Caco-2 (cell line): Measurements from ENCODE around the gene INO80. TPM values are rescaled to one million over a fixed set of nuclear protein-coding genes. Genes with fewer than 3 reads are reported as not detected.

ENCODE experiments used
- BruUV-seq: library from RNA; stranded (reverse); fragments of 400-500 nt; replicated peaks from 2 replicates; lab custom pipeline; 2021; lab: Mats Ljungman, UMichigan
- CTCF ChIA-PET: fragments of 300-600 bp; sonication (Branson Sonifier 250); formaldehyde crosslinking; loops from one replicate; lab custom pipeline; 2022; ENCODE audit warnings: antibody characterized with exemption; lab: Charles Lee
- POLR2A ChIA-PET: fragments of 300-600 bp; sonication (Branson Sonifier 250); formaldehyde crosslinking; loops from one replicate; lab custom pipeline; 2022; ENCODE audit warnings: antibody characterized with exemption; lab: Charles Lee
- DNase-seq, 2 experiments: peaks; one replicate each; pipeline versions ENCODE4 v3.0.0 to v3.0.0-alpha.2; 2020 to 2022
- H3K27me3 ChIP-seq: replicated peaks from 2 replicates; pipeline ENCODE4 v1.6.0; 2011; ENCODE audit warnings: low read length; ENCODE audit not compliant: control insufficient read depth, insufficient read depth
- H3K36me3 ChIP-seq: 2 replicates; pipeline ENCODE4 v1.5.1; 2011; ENCODE audit warnings: low read length; ENCODE audit not compliant: control insufficient read depth, insufficient read depth
- H3K4me1 ChIP-seq: fragments of 250-450 bp; sonication (Bioruptor Pico); 2 replicates; pipeline ENCODE4 v1.5.1; 2020; ENCODE audit warnings: mild to moderate bottlenecking
- H3K4me3 ChIP-seq: 2 replicates; pipeline ENCODE4 v1.5.1; 2011; ENCODE audit warnings: low read depth, mild to moderate bottlenecking, control low read depth, low read length
- H3K9me3 ChIP-seq: fragments of 250-450 bp; sonication (Bioruptor Pico); 2 replicates; pipeline ENCODE4 v1.5.1; 2020; ENCODE audit warnings: mild to moderate bottlenecking, moderate library complexity
- H3K27ac Mint-ChIP-seq: one replicate; pipeline ENCODE4 v1.8.0; 2022; ENCODE audit warnings: mixed read lengths; ENCODE audit not compliant: unreplicated experiment
- H3K27me3 Mint-ChIP-seq: one replicate; pipeline ENCODE4 v1.8.0; 2022; ENCODE audit warnings: mixed read lengths; ENCODE audit not compliant: insufficient read depth, unreplicated experiment
- H3K36me3 Mint-ChIP-seq: one replicate; pipeline ENCODE4 v1.8.0; 2022; ENCODE audit warnings: mild to moderate bottlenecking, mixed read lengths; ENCODE audit not compliant: insufficient read depth, unreplicated experiment
- H3K4me1 Mint-ChIP-seq: one replicate; pipeline ENCODE4 v1.8.0; 2022; ENCODE audit warnings: low read depth, mixed read lengths; ENCODE audit not compliant: unreplicated experiment
- H3K4me3 Mint-ChIP-seq: one replicate; pipeline ENCODE4 v1.8.0; 2022; ENCODE audit warnings: mild to moderate bottlenecking, moderate library complexity, mixed read lengths; ENCODE audit not compliant: unreplicated experiment
- H3K9me3 Mint-ChIP-seq: one replicate; pipeline ENCODE4 v1.8.0; 2022; ENCODE audit warnings: mixed read lengths; ENCODE audit not compliant: unreplicated experiment
- CTCF ChIP-seq, 2 experiments: fragments of 200-600 bp in 1 of 2; IDR thresholded peaks; 1 replicate in 1 of 2; 2 replicates in 1 of 2; pipeline versions ENCODE4 v1.5.1 to v1.8.0; 2011 to 2022; ENCODE audit warnings: antibody characterized with exemption in 1 of 2, control low read depth in 1 of 2, inconsistent platforms in 1 of 2, low read depth in 1 of 2, low read length in 1 of 2, mild to moderate bottlenecking in 1 of 2, moderate library complexity in 1 of 2; ENCODE audit not compliant: insufficient read depth in 1 of 2, severe bottlenecking in 1 of 2, unreplicated experiment in 1 of 2
- intact Hi-C: fragments of 100-400 bp; cut with micrococcal nuclease; formaldehyde crosslinking; loops from one replicate; pipeline ENCODE4 v1.10.0; 2022; ENCODE audit not compliant: unreplicated experiment
- total RNA-seq: library from RNA; stranded (reverse); gene quantifications from 2 replicates; pipeline ENCODE4 v1.2.3, GENCODE V29; 2022

INO80 gene
- total RNA-seq, 1 experiment from 2014 or later = 24.4 TPM

GRCh38 chr15:41028853-41029252 is 87.2 kb downstream of the INO80 start:
- Histone ChIP-seq H3K36me3 (no peaks in the 10 kb centered on the region; the same call in 1 of the 2 replicates), H3K4me3 (no peak overlapping the region), H3K9me3 (no peaks in the 10 kb centered on the region), H3K27me3 (no peaks in the 10 kb centered on the region), H3K4me1 (no peaks in the 10 kb centered on the region)
- no peak for DNase-seq
- TF ChIP-seq CTCF (IDR thresholded peaks at IDR 0.05; ENCODE audit: insufficient read depth in 1 of 2, low read depth in 1 of 2, low read length in 1 of 2, severe bottlenecking in 1 of 2, unreplicated experiment in 1 of 2) = no peak
- no peak overlapping the region for H3K4me3 Mint-ChIP-seq
- intact Hi-C loops = loop anchor here (10.0 kb wide), 1 partner anchor 156 kb away; no protein-coding TSS in a partner anchor
- no peak overlapping the region for H3K27ac Mint-ChIP-seq
- ChIA-PET POLR2A (no interaction called here), CTCF (no interaction called here)
- no peaks in the 10 kb centered on the region for H3K4me1 Mint-ChIP-seq
- BruUV-seq = no TSS peak
- no peaks in the 10 kb centered on the region for H3K27me3 Mint-ChIP-seq
- no peaks in the 10 kb centered on the region for H3K9me3 Mint-ChIP-seq
- H3K36me3 Mint-ChIP-seq = peaks cover 46% of the 10 kb centered on the region

- intact Hi-C loops = loop anchor here (2.0 to 10.0 kb wide), 2 partner anchors 31 to 159 kb away; no protein-coding TSS in a partner anchor
- CTCF ChIA-PET = interaction anchor here (0.6 to 1.4 kb wide), 3 partner anchors 95 to 131 kb away, joined by 3 to 7 read pairs (median 5); partner anchors contain the start of gene VPS18
- BruUV-seq = no TSS peak
- POLR2A ChIA-PET = no interaction called here
- Histone ChIP-seq H3K4me1 (no peaks in the 10 kb centered on the region), H3K27me3 (no peaks in the 10 kb centered on the region), H3K9me3 (no peaks in the 10 kb centered on the region), H3K36me3 (no peaks in the 10 kb centered on the region), H3K4me3 (no peak overlapping the region)
- Mint-ChIP-seq H3K27me3 (no peaks in the 10 kb centered on the region), H3K4me3 (no peak overlapping the region), H3K36me3 (peaks cover 51% of the 10 kb centered on the region), H3K4me1 (no peaks in the 10 kb centered on the region), H3K27ac (no peak overlapping the region), H3K9me3 (no peaks in the 10 kb centered on the region)
- DNase-seq = no peak
- no peak for TF ChIP-seq CTCF (IDR thresholded peaks at IDR 0.05; ENCODE audit: insufficient read depth in 1 of 2, low read depth in 1 of 2, low read length in 1 of 2, severe bottlenecking in 1 of 2, unreplicated experiment in 1 of 2)
Observed at GRCh38 chr15:41025393-41025792, 90.7 kb downstream of the INO80 start.

- H3K4me1 ChIP-seq = no peaks in the 10 kb centered on the region
- no peaks in the 10 kb centered on the region for H3K9me3 Mint-ChIP-seq
- ChIA-PET POLR2A (no interaction called here), CTCF (interaction anchor here (0.6 to 1.4 kb wide), 3 partner anchors 95 to 130 kb away, joined by 3 to 7 read pairs (median 5); partner anchors contain the start of gene VPS18)
- no peak overlapping the region for H3K4me3 Mint-ChIP-seq
- no peaks in the 10 kb centered on the region for H3K27me3 ChIP-seq
- H3K4me3 ChIP-seq = no peak overlapping the region
- H3K9me3 ChIP-seq = no peaks in the 10 kb centered on the region
- H3K36me3 Mint-ChIP-seq = peaks cover 56% of the 10 kb centered on the region
- no peak overlapping the region for H3K27ac Mint-ChIP-seq
- no peaks in the 10 kb centered on the region for H3K36me3 ChIP-seq
- no peak for DNase-seq
- no TSS peak for BruUV-seq
- no peaks in the 10 kb centered on the region for H3K27me3 Mint-ChIP-seq
- intact Hi-C loops = loop anchor here (2.0 to 10.0 kb wide), 2 partner anchors 32 to 160 kb away; no protein-coding TSS in a partner anchor
- no peak for TF ChIP-seq CTCF (IDR thresholded peaks at IDR 0.05; ENCODE audit: insufficient read depth in 1 of 2, low read depth in 1 of 2, low read length in 1 of 2, severe bottlenecking in 1 of 2, unreplicated experiment in 1 of 2)
- no peaks in the 10 kb centered on the region for H3K4me1 Mint-ChIP-seq
Observed at GRCh38 chr15:41024885-41025284, 91.2 kb downstream of the INO80 start.
